ENCODE data around the gene IER3.
A peak's percentile ranks its signal among the peaks of the same experiment; 100 is the strongest.

Gene IER3

GRCh38 chr6:30777155-30777485 lies 32.8 kb upstream of the IER3 start:
- no peak for TF ChIP-seq CTCF (IDR thresholded peaks at IDR 0.05; ENCODE audit: low read depth, low read length)
- H3K4me3 ChIP-seq (replicated peaks in 1 of 2; ENCODE audit: low read depth in 2 of 2, low read length in 2 of 2) = no peak overlapping the region
- DNase-seq (ENCODE audit: low read depth in 2 of 2) = no peak

- H3K4me3 ChIP-seq (replicated peaks in 1 of 2; ENCODE audit: low read depth in 2 of 2, low read length in 2 of 2) = no peak overlapping the region
- no peak for DNase-seq (ENCODE audit: low read depth in 2 of 2)
- TF ChIP-seq CTCF (IDR thresholded peaks at IDR 0.05; ENCODE audit: low read depth, low read length) = no peak
Observed at GRCh38 chr6:30776390-30777154, 32.2 kb upstream of the IER3 start.

- no peak for TF ChIP-seq CTCF (IDR thresholded peaks at IDR 0.05; ENCODE audit: low read depth, low read length)
- DNase-seq (ENCODE audit: low read depth in 2 of 2) = peak in 1 of 2 donors; percentile 47
- no peak overlapping the region for H3K4me3 ChIP-seq (replicated peaks in 1 of 2; ENCODE audit: low read depth in 2 of 2, low read length in 2 of 2)
Observed at GRCh38 chr6:30775104-30775503, 30.8 kb upstream of the IER3 start.

- no peak for DNase-seq (ENCODE audit: low read depth in 2 of 2)
- H3K4me3 ChIP-seq (replicated peaks in 1 of 2; ENCODE audit: low read depth in 2 of 2, low read length in 2 of 2) = no peak overlapping the region
- no peak for TF ChIP-seq CTCF (IDR thresholded peaks at IDR 0.05; ENCODE audit: low read depth, low read length)
Observed at GRCh38 chr6:30774701-30775100, 30.4 kb upstream of the IER3 start.

GRCh38 chr6:30770592-30770991 lies 26.2 kb upstream of the IER3 start:
- TF ChIP-seq CTCF (IDR thresholded peaks at IDR 0.05; ENCODE audit: low read depth, low read length) = no peak
- DNase-seq (ENCODE audit: low read depth in 2 of 2) = no peak
- H3K4me3 ChIP-seq (replicated peaks in 1 of 2; ENCODE audit: low read depth in 2 of 2, low read length in 2 of 2) = no peak overlapping the region

GRCh38 chr6:30769853-30770524 lies 25.6 kb upstream of the IER3 start:
- H3K4me3 ChIP-seq (replicated peaks in 1 of 2; ENCODE audit: low read depth in 2 of 2, low read length in 2 of 2) = no peak overlapping the region
- DNase-seq (ENCODE audit: low read depth in 2 of 2) = peak in 1 of 2 donors; percentile 58
- no peak for TF ChIP-seq CTCF (IDR thresholded peaks at IDR 0.05; ENCODE audit: low read depth, low read length)
